Right atrium auricular region (tissue), 2 donors: ENCODE results near the gene MYCBP2. TPM values are rescaled to one million over a fixed set of nuclear protein-coding genes. Genes with fewer than 3 reads are reported as not detected.

Source experiments
- DNase-seq: peaks from one replicate; pipeline ENCODE4 v3.0.0-alpha.2; 2019; ENCODE audit warnings: low spot score
- H3K27ac ChIP-seq, 2 donors: fragments of 200-600 bp; sonication (generic); 1 replicate in 1 of 2; 2 replicates in 1 of 2; pipeline ENCODE4 v1.5.1; 2016 to 2019
- H3K27me3 ChIP-seq, 2 donors: fragments of 200-600 bp; sonication (generic); one replicate each; pipeline versions ENCODE4 v1.5.1 to v1.6.0; 2017 to 2019
- H3K36me3 ChIP-seq: fragments of 200-600 bp; sonication (generic); one replicate; pipeline ENCODE4 v1.5.1; 2016
- H3K4me1 ChIP-seq, 2 donors: fragments of 200-600 bp; sonication (generic); one replicate each; pipeline versions ENCODE4 v1.5.1 to v1.6.0; 2017 to 2019
- H3K4me3 ChIP-seq, 2 donors: fragments of 200-600 bp; sonication (generic); 1 replicate in 1 of 2; 2 replicates in 1 of 2; pipeline ENCODE4 v1.5.1; 2017 to 2019; ENCODE audit warnings: mild to moderate bottlenecking in 1 of 2, moderate library complexity in 1 of 2
- H3K9me3 ChIP-seq, 2 donors: fragments of 200-600 bp; sonication (generic); one replicate each; pipeline ENCODE4 v1.5.1; 2019
- total RNA-seq, 2 donors: library from RNA; depleted of rRNA; stranded (reverse); fragments of >200 nt; gene quantifications; one replicate each; pipeline ENCODE4 v1.1.0, GENCODE V29; 2016
- TF ChIP-seq, protein P1 (sequence below), 2 donors: fragments of 200-600 bp; sonication (generic); IDR thresholded peaks; one replicate each; pipeline ENCODE4 v1.5.1; 2019; ENCODE audit warnings: antibody characterized with exemption in 2 of 2

MYCBP2 gene
- total RNA-seq, 2 donors from 2014 or later, result 78.6 to 91.2 TPM

- Histone ChIP-seq H3K27me3 (no peaks in the 10 kb centered on the region), H3K27ac (no peak overlapping the region), H3K9me3 (no peaks in the 10 kb centered on the region), H3K4me3 (no peak overlapping the region), H3K36me3 (peaks cover 11% of the 10 kb centered on the region), H3K4me1 (no peaks in the 10 kb centered on the region)
- TF ChIP-seq, protein P1, sequence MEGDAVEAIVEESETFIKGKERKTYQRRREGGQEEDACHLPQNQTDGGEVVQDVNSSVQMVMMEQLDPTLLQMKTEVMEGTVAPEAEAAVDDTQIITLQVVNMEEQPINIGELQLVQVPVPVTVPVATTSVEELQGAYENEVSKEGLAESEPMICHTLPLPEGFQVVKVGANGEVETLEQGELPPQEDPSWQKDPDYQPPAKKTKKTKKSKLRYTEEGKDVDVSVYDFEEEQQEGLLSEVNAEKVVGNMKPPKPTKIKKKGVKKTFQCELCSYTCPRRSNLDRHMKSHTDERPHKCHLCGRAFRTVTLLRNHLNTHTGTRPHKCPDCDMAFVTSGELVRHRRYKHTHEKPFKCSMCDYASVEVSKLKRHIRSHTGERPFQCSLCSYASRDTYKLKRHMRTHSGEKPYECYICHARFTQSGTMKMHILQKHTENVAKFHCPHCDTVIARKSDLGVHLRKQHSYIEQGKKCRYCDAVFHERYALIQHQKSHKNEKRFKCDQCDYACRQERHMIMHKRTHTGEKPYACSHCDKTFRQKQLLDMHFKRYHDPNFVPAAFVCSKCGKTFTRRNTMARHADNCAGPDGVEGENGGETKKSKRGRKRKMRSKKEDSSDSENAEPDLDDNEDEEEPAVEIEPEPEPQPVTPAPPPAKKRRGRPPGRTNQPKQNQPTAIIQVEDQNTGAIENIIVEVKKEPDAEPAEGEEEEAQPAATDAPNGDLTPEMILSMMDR (IDR thresholded peaks at IDR 0.05), result no peak
- DNase-seq, result no peak
Observed at GRCh38 chr13:77118134-77118533, 208.8 kb downstream of the MYCBP2 start.

GRCh38 chr13:77114271-77114670 lies 212.6 kb downstream of the MYCBP2 start:
- no peak for DNase-seq
- TF ChIP-seq, protein P1 (IDR thresholded peaks at IDR 0.05), result no peak
- no peak overlapping the region for H3K27ac ChIP-seq
- H3K9me3 ChIP-seq, result peaks cover 0 to 12% of the 10 kb centered on the region in 2 donors
- no peak overlapping the region for H3K4me3 ChIP-seq
- H3K4me1 ChIP-seq, result no peaks in the 10 kb centered on the region
- H3K36me3 ChIP-seq, result peaks cover 11% of the 10 kb centered on the region
- H3K27me3 ChIP-seq, result no peaks in the 10 kb centered on the region

- no peak for DNase-seq
- H3K4me1 ChIP-seq, result no peaks in the 10 kb centered on the region
- no peak overlapping the region for H3K27ac ChIP-seq
- H3K36me3 ChIP-seq, result peaks cover 10% of the 10 kb centered on the region
- H3K9me3 ChIP-seq, result peaks cover 0 to 12% of the 10 kb centered on the region in 2 donors
- TF ChIP-seq, protein P1 (IDR thresholded peaks at IDR 0.05), result no peak
- no peaks in the 10 kb centered on the region for H3K27me3 ChIP-seq
- no peak overlapping the region for H3K4me3 ChIP-seq
Observed at GRCh38 chr13:77113496-77113895, 213.4 kb downstream of the MYCBP2 start.

GRCh38 chr13:77105051-77105450 lies 221.8 kb downstream of the MYCBP2 start:
- Histone ChIP-seq H3K9me3 (peaks cover 0 to 3% of the 10 kb centered on the region in 2 donors), H3K36me3 (peaks cover under 1% of the 10 kb centered on the region)

DNA sequence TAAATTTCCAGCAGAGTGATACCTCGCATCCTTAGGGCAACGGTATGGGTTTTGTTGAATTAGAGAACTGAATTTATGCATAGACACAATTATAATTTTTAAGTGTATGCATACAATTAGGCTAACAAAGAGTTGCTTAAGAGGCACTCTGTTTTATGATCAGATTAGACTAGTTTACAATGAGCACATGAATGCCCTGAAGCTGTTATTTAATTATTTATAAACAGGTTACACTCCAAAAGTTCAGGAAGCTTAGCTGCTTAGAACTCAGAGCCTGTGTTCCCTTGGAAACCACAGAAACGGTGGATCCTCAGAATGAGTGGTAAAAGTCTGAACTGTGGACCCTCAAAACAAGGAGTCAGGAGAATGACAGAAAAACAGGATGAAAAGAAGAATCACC lies 227.5 kb downstream of the MYCBP2 start:
- Histone ChIP-seq H3K27ac (no peak overlapping the region), H3K36me3 (peaks cover 24% of the 10 kb centered on the region)

More at GRCh38 chr13:77105051-77105450, 221.8 kb downstream of the MYCBP2 start:
- Histone ChIP-seq H3K4me1 (no peaks in the 10 kb centered on the region), H3K4me3 (no peak overlapping the region), H3K27ac (no peak overlapping the region), H3K27me3 (no peaks in the 10 kb centered on the region)
- TF ChIP-seq, protein P1 (IDR thresholded peaks at IDR 0.05), result no peak
- no peak for DNase-seq

More for the DNA sequence above, 227.5 kb downstream of the MYCBP2 start:
- Histone ChIP-seq H3K4me3 (no peak overlapping the region), H3K9me3 (no peaks in the 10 kb centered on the region), H3K4me1 (no peaks in the 10 kb centered on the region), H3K27me3 (no peaks in the 10 kb centered on the region)
- no peak for DNase-seq
- TF ChIP-seq, protein P1 (IDR thresholded peaks at IDR 0.05), result no peak
